Esophagus squamous epithelium (tissue), 5 donors: ENCODE data around the gene GNPTG. TPM values are rescaled to one million over a fixed set of nuclear protein-coding genes. Genes with fewer than 3 reads are reported as not detected.
A peak's percentile ranks its signal among the peaks of the same experiment; 100 is the strongest.

Source experiments
- DNase-seq: peaks from one replicate; lab custom pipeline; 2025; lab: John Stamatoyannopoulos, UW
- H3K27ac ChIP-seq, 4 donors: fragments of 200-600 bp; sonication (generic); one replicate each; pipeline ENCODE4 v1.5.1; 2016 to 2019; ENCODE audit warnings: mild to moderate bottlenecking in 1 of 4
- H3K27me3 ChIP-seq, 4 donors: fragments of 200-600 bp; sonication (generic); 1 replicate in 3 of 4; 2 replicates in 1 of 4; pipeline versions ENCODE4 v1.5.1 to v1.6.0; 2017 to 2021; ENCODE audit warnings: antibody characterized with exemption in 1 of 4
- H3K36me3 ChIP-seq, 3 donors: fragments of 200-600 bp; sonication (generic); one replicate each; pipeline ENCODE4 v1.5.1; 2016 to 2019
- H3K4me1 ChIP-seq, 3 donors: fragments of 200-600 bp; sonication (generic); one replicate each; pipeline ENCODE4 v1.5.1; 2017 to 2019
- H3K4me3 ChIP-seq, 4 donors: fragments of 200-600 bp; sonication (generic); 1 replicate in 3 of 4; 2 replicates in 1 of 4; pipeline ENCODE4 v1.5.1; 2016 to 2019; ENCODE audit warnings: mild to moderate bottlenecking in 2 of 4, moderate library complexity in 1 of 4
- H3K9me3 ChIP-seq, 3 donors: fragments of 200-600 bp; sonication (generic); one replicate each; pipeline ENCODE4 v1.5.1; 2016 to 2019
- POLR2A ChIP-seq, 4 donors: fragments of 450-650 bp; IDR thresholded peaks; one replicate each; pipeline ENCODE4 v1.6.1; 2017; ENCODE audit warnings: antibody characterized with exemption in 4 of 4, mild to moderate bottlenecking in 4 of 4, moderate library complexity in 3 of 4
- WGBS, 2 donors: methylation state at CpG; one replicate each; pipeline ENCODE4 v1.1.5; 2018; 5-methylcytosine and 5-hydroxymethylcytosine counted together
- intact Hi-C: fragments of 100-400 bp; cut with DNase I; formaldehyde crosslinking; loops from one replicate; pipeline ENCODE4 v1.15.0; 2022
- total RNA-seq, 4 donors: library from RNA; depleted of rRNA; stranded (reverse); fragments of >200 nt; gene quantifications; one replicate each; pipeline ENCODE4 v1.1.0, GENCODE V29; 2016
- TF ChIP-seq, protein P1 (sequence below), 6 experiments: fragments of 450-650 bp in 4 of 6; fragments of 200-600 bp in 2 of 6; sonication (generic) in 2 of 6; IDR thresholded peaks; one replicate each; pipeline ENCODE4 v1.5.1; 2016 to 2019; ENCODE audit warnings: antibody characterized with exemption in 6 of 6, mild to moderate bottlenecking in 4 of 6, moderate library complexity in 4 of 6
- donor health status: DM: yes; HTN: yes; CAD: no.

Gene GNPTG
- total RNA-seq, 4 donors from 2014 or later, result 21.6 to 46.9 (median 37.8) TPM

DNA sequence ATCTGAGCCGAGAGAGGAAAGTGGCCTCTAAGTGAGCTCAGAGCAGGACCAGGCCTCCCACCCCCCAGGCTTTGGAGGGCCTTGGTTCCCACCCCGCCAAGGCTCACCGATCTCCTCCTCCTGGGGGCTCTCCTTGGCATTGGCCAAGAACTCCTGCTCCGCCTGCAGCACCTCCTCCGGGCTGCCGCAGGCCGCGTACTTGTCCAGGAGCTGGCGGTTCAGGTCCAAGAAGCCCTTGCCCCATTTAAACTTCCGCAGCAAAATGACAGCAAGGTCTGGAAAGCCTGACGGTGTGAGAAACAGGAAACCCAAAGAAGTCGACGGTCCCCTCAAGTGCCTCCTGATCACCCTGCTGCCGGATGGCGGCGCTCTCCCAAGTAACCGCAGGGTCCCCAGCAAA lies 1.8 kb upstream of the GNPTG start:
- WGBS, 2 donors, result 91 to 100% methylated on average over 6 to 9 of the region's 17 CpGs
- H3K36me3 ChIP-seq, result peaks cover 4 to 30% (median 9%) of the 10 kb centered on the region in 3 donors
- no peak for DNase-seq

DNA sequence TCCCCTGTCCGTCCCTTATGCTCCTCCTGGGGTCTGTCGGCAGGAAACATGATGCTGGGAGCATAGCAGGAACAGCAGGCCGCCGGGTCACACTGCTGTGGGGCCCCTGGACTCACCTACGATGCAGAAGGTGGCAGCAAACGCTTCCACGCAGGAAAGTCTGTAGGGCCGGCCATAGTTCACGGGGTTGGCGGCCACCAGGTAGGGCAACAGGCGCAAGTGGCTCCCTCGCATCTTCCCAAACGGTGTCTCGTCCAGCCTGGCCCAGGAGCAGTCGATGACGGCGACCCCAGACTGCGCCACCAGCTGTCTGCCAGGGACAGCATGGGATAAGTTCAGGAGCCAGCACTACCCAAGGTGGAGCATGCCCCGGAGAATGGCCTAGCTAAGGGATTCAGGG lies 1.0 kb upstream of the GNPTG start:
- intact Hi-C loops, result no loop called here
- H3K4me3 ChIP-seq, result peak overlapping the region; percentile 87 to 99 (median 92)
- DNase-seq, result no peak

More for the DNA sequence above, 1.8 kb upstream of the GNPTG start:
- H3K9me3 ChIP-seq, result no peaks in the 10 kb centered on the region
- no peak for TF ChIP-seq POLR2A (IDR thresholded peaks at IDR 0.05)
- TF ChIP-seq, protein P1, sequence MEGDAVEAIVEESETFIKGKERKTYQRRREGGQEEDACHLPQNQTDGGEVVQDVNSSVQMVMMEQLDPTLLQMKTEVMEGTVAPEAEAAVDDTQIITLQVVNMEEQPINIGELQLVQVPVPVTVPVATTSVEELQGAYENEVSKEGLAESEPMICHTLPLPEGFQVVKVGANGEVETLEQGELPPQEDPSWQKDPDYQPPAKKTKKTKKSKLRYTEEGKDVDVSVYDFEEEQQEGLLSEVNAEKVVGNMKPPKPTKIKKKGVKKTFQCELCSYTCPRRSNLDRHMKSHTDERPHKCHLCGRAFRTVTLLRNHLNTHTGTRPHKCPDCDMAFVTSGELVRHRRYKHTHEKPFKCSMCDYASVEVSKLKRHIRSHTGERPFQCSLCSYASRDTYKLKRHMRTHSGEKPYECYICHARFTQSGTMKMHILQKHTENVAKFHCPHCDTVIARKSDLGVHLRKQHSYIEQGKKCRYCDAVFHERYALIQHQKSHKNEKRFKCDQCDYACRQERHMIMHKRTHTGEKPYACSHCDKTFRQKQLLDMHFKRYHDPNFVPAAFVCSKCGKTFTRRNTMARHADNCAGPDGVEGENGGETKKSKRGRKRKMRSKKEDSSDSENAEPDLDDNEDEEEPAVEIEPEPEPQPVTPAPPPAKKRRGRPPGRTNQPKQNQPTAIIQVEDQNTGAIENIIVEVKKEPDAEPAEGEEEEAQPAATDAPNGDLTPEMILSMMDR (IDR thresholded peaks at IDR 0.05), result no peak
- H3K4me3 ChIP-seq, result no peak overlapping the region
- no peak overlapping the region for H3K27ac ChIP-seq
- intact Hi-C loops, result no loop called here
- peaks cover 22 to 75% (median 27%) of the 10 kb centered on the region in 3 donors for H3K4me1 ChIP-seq
- H3K27me3 ChIP-seq, result no peaks in the 10 kb centered on the region

DNA sequence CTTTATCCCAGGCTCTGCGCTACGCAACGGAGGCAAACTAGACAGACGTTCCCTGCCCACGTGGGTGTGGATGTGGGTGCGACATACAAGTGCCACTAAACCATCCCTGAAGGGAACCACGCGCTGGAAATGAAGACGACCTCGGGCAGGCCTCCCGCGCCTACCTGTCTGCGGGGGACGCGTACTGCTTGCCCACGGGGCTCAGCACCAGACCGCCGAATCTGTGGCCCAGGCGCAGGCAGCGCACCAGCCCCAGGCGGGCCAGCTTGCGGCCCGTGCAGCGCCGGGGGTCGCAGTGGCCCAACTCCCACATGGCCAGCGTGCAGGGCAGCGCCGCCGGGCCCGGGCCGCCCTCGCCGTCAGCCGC lies 533 bp upstream of the GNPTG start:
- TF ChIP-seq, protein P1 (IDR thresholded peaks at IDR 0.05), result no peak
- TF ChIP-seq POLR2A (IDR thresholded peaks at IDR 0.05), result no peak
- peak overlapping the region; percentile 73 to 83 (median 76) for H3K27ac ChIP-seq
- peak overlapping the region; percentile 87 to 99 (median 92) for H3K4me3 ChIP-seq
- H3K36me3 ChIP-seq, result peaks cover 4 to 30% (median 9%) of the 10 kb centered on the region in 3 donors
- no peak for DNase-seq
- intact Hi-C loops, result no loop called here
- peaks cover 22 to 87% (median 27%) of the 10 kb centered on the region in 3 donors for H3K4me1 ChIP-seq
- H3K9me3 ChIP-seq, result no peaks in the 10 kb centered on the region
- no peaks in the 10 kb centered on the region for H3K27me3 ChIP-seq
- WGBS, 2 donors, result 2% methylated on average over 12 of the region's 35 CpGs; no CpG with 5 or more reads in 1 of the 2 donors

More for the DNA sequence above, 1.0 kb upstream of the GNPTG start:
- Histone ChIP-seq H3K27me3 (no peaks in the 10 kb centered on the region), H3K4me1 (peaks cover 22 to 83% (median 27%) of the 10 kb centered on the region in 3 donors), H3K9me3 (no peaks in the 10 kb centered on the region), H3K36me3 (peaks cover 4 to 30% (median 9%) of the 10 kb centered on the region in 3 donors), H3K27ac (peak overlapping the region in 3 of 4 donors; percentile 73 to 83 (median 80))
- 89% methylated on average over 1 of the region's 19 CpGs; no CpG with 5 or more reads in 1 of the 2 donors for WGBS, 2 donors
- no peak for TF ChIP-seq POLR2A (IDR thresholded peaks at IDR 0.05)
- TF ChIP-seq, protein P1 (IDR thresholded peaks at IDR 0.05), result no peak

DNA sequence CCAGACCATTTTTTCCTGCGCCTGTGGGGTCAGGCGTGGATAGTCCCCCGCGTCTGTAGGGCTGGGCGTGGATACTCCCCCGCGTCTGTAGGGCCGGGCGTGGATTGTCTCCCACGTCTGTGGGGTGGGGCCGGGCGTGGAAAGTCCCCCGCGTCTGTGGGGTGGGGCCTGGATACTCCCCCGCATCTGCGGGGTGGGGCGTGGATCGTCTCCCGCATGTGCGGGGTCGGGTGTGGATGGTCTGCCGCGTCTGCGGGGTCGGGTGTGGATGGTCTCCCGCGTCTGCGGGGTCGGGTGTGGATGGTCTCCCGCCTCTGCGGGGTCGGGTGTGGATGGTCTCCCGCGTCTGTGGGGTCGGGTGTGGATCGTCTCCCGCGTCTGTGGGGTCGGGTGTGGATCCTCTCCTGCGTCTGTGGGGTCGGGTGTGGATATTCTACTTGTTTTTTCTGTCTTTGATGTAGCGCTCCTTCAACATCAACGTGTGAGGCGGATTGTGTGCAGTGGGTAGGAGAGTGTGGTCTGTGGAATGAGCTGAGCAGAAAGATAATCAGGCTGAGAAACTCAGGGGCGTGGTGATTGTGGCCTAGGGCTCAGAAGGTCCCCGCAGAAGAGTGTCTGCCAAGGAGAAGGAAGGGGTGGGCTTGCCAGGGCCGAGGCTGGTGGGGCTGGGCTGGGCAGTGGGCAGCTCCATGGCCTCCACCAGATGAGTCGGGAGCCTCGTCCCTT lies 3.2 kb downstream of the GNPTG start:
- Histone ChIP-seq H3K27ac (no peak overlapping the region), H3K9me3 (no peaks in the 10 kb centered on the region), H3K4me1 (peaks cover 11 to 75% (median 17%) of the 10 kb centered on the region in 3 donors), H3K27me3 (no peaks in the 10 kb centered on the region), H3K36me3 (peaks cover 0 to 20% (median 0%) of the 10 kb centered on the region in 3 donors), H3K4me3 (no peak overlapping the region)
- TF ChIP-seq, protein P1 (IDR thresholded peaks at IDR 0.05), result no peak
- TF ChIP-seq POLR2A (IDR thresholded peaks at IDR 0.05), result no peak
- WGBS, 2 donors, result 68 to 72% methylated on average over 11 to 23 of the region's 49 CpGs
- DNase-seq, result no peak
- intact Hi-C loops, result no loop called here

DNA sequence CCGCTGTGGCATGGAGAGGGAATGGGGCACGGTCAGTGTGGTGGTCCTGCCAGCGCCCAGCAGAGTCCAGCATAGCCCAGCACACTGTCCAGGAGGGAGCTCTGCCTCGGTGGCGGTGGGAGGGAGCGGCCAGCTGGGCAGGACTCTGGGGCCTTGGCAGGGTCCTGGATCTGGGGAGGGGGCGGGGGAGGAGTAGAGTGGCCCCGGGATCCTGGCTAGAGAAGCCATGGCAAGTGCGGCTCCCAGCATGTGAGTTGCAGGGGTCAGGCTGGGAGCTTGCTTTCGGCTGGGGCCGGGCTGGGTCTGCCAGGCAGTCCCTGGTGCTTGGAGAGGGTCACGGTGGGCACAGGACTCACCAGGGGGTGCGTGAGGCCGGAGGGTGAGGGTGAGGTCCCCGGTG lies 3.9 kb downstream of the GNPTG start:
- no peaks in the 10 kb centered on the region for H3K9me3 ChIP-seq
- intact Hi-C loops, result no loop called here
- TF ChIP-seq POLR2A (IDR thresholded peaks at IDR 0.05), result no peak
- TF ChIP-seq, protein P1 (IDR thresholded peaks at IDR 0.05), result no peak

More for the DNA sequence above, 3.9 kb downstream of the GNPTG start:
- Histone ChIP-seq H3K27ac (no peak overlapping the region), H3K36me3 (peaks cover 0 to 20% (median 0%) of the 10 kb centered on the region in 3 donors), H3K27me3 (no peaks in the 10 kb centered on the region), H3K4me1 (peaks cover 5 to 69% (median 14%) of the 10 kb centered on the region in 3 donors), H3K4me3 (no peak overlapping the region)
- WGBS, 2 donors, result 80 to 84% methylated on average over 7 to 8 of the region's 15 CpGs
- no peak for DNase-seq
